Activated naive CD8-positive, alpha-beta T cell treated with anti-CD3 and anti-CD28 coated beads, Interleukin-2, amount 50 U/mL, for 16 hours (primary cell): ENCODE measurements around the gene ABI2.
"Not testable (repeated sequence)": the region's sequence is repeated elsewhere in the genome, so short reads cannot be mapped to it uniquely, and the experiment has no call there.

Source experiments
- DNase-seq: peaks from one replicate; pipeline ENCODE4 v3.0.0-alpha.2; 2020; ENCODE audit warnings: low read depth, low spot score

ABI2 gene

DNA sequence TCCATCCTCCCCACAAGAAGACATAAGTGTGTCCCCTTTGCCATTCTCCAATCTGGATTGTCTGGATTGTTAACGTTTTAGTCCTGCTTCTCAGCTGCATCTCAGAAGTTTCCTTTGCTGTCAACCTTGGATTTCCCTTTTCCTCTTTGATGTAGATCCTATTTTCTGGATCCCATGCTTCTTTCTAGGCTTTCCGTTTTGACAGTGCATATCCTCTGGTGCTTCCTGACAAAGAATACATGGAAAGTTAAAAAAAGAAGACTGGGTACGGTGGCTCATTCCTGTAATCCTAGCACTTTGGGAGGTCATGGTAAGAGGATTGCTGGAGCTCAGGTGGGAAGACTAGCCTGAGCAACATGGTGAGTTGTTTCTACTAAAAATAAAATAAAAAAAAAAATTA, 26.8 kb downstream of the ABI2 start:
- no peak for DNase-seq

GRCh38 chr2:203359450-203359849, 31.3 kb downstream of the ABI2 start:
- DNase-seq: no peak

GRCh38 chr2:203360833-203361430, 32.7 kb downstream of the ABI2 start:
- DNase-seq: no peak

DNA sequence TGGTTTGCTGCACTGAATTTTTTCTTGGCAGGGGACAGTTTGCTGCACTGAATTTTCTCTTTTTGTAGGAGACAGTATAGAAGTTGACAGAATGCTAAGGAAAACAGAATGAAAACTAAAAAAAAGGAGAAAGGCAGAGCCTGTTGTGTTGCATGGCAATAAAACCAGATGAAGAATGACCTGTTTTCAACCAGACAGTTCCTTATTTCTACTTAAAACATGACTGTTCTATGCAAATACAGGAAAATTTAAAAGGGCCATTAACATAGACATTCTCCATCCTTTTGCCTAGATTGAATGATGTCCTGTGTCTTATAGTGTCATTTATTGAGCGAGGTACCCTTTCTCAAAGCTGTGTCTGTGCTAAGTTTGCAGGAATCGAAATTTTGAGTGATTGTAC, 33.3 kb downstream of the ABI2 start:
- no peak for DNase-seq

DNA sequence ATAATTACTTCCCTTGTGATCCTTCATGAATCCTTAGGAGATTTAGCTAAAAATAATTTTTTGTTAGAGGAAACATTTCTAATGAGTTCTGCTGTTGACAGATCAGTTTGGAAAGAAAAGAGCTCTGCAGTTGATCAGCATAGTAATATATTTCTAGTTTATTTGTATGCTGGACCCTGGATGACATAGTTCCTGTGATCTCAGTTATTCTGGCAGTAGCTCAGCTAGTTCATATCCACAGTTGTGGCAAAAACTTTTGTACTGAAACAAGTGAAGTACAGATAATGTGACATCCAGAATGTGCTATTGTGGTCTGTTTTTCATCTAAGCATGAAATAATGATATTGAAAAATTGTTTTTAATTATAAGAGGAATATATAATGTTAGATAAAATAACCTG, 33.7 kb downstream of the ABI2 start:
- no peak for DNase-seq

DNA sequence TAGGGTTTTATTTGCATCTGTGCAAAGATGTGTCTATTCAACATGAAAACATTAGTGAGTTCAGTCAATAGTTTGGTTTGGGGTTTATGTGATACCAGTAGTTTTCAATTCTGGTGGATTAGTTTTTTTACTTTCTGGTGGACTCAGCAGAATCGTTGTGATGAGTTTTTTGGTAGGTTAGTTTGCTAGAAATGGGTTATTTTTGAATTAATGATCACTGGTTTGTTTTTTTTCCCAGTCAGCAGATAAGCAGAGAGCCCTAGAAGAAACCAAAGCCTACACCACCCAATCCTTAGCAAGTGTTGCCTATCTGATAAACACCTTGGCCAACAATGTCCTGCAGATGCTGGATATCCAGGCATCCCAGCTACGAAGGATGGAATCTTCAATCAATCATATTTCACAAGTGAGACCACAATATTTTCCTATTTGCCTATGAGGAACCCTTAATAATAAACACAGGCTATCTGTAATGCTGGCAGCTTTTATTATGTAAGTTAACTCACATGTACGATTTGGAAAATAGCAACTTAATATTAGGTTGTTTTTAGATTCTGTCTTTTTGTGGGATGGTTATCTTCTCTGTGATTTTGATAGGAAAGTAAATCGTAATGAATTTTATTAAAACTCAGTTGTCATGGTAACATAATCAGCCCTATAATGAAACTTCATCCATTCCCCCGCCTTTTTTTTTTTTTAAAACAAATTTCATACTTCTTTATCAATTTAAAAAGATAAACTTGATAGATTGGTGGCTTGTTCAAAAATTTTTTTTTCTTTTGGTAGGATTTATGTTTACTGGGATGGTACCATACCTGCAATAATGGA, 38.7 kb downstream of the ABI2 start:
- no peak for DNase-seq

DNA sequence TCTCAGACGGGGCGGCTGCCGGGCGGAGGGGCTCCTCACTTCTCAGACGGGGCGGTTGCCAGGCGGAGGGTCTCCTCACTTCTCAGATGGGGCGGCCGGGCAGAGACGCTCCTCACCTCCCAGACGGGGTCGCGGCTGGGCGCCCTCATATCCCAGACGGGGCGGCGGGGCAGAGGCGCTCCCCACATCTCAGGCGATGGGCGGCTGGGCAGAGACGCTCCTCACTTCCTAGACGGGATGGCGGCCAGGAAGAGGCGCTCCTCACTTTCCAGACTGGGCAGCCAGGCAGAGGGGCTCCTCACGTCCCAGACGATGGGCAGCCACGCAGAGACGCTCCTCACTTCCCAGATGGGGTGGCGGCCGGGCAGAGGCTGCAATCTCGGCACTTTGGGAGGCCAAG, 44.5 kb downstream of the ABI2 start:
- DNase-seq: not testable (repeated sequence)

DNA sequence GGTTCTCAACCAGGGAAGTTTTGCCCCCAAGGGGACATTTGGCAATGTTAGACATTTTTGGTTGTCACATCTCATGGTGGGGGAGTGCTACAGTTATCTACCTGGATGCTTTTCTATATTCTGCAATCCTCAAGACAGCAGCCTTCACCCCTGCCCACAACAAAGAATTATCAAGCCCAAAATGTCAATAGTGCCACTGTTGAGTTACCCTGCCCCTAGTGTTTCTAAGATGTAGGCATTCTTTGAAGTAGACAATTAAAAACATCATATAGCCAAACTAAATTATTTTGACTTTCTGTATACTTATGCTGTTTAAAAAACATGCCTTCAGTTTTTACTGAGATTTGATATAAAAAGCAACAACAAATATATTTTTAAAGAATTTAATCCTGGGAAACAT, 48.0 kb downstream of the ABI2 start:
- DNase-seq: no peak

GRCh38 chr2:203379156-203379555, 51.0 kb downstream of the ABI2 start:
- DNase-seq: no peak

DNA sequence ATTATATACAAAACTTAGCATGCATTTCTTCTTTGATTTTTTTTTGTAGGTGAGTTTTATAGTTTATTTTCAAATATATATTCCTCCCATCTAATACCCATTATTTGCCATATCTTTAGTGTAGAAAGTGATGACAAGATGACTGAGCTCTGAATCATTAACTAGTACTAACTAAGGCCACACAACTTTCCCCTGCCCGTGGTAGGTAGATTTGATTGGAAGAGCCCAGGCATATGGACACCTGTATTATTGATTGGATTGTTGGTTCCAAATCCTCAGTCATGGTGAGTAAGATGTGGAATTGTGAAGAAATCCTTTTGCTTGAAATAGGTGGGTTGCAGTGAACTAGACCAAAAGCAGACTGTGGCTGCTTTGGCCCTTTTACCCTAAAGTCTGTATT, 54.8 kb downstream of the ABI2 start:
- no peak for DNase-seq

GRCh38 chr2:203388153-203388552, 60.0 kb downstream of the ABI2 start:
- DNase-seq: not testable (repeated sequence)

- DNase-seq: no peak
Observed at GRCh38 chr2:203394519-203395227, 66.5 kb downstream of the ABI2 start.

- no peak for DNase-seq
Observed at GRCh38 chr2:203395858-203396257, 67.7 kb downstream of the ABI2 start.

DNA sequence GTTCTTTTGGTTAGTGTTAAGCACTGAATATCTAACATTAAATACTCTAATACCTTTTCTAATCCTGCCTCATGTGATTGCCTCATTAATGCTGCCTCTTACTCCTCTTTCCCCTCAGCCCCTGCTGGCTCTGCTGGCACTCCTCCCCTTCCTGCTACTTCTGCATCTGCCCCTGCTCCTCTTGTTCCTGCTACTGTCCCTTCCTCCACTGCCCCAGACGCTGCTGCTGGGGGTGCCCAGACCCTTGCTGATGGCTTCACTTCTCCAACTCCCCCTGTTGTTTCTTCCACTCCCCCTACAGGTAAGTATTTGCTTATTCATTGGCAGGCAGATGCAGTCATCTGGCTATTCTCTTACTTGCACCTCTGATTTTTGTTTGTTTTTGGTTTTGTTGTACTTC, 68.5 kb downstream of the ABI2 start:
- no peak for DNase-seq

DNA sequence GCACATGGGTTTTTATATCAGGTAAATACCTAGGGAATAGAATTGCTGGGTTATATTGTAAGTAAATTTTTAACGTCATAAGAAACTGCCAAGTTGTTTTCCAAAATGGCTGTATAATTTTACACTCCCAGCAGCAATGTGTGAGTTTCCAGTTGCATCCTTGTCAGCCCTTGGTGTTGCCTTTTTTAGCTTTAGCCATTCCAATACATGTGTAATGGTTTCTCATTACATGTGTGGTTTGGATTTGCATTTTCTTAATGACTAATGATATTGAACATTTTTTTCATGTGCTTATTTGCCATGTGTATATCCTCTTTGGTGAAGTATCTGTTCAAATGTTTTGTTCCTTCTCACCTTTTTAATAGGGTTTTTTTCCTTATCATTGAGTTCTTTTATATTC, 70.8 kb downstream of the ABI2 start:
- no peak for DNase-seq

DNA sequence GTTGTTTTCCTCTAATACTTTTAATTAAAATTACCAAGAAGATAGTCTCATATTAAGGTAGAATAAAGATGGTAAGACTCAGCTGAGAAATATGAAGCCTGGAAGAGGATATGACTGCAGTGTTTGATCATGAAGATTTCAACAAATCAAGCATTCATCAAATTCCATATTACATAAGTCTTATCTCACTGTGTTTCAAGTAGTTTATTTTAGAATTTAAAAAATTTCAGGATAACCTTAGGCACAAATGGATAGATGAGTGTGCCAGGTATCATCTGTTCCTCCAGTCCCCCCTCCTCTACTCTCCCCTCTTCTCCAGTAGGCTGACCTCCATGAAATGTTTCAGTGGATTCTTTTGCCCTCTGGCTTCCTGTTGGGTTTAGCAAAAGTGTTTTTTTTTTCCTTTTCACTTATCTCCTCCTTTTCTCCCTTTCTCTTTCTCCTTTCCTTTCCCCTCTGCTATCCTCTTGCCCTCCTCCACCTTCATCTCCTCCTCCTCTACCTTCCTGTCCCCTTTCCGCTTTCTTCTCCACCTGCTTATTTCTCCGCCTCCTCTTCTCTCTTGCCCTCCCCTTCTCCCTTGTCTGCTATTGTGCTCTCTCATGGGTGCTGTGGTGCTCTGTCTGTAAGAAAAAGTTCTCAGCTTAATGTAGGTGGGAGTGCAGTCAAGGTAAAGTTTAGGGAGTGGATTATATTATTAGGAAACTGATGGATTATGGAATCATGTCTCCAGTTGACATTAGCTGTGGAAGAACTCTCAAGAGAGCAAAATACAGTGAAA, 72.8 kb downstream of the ABI2 start:
- no peak for DNase-seq

DNA sequence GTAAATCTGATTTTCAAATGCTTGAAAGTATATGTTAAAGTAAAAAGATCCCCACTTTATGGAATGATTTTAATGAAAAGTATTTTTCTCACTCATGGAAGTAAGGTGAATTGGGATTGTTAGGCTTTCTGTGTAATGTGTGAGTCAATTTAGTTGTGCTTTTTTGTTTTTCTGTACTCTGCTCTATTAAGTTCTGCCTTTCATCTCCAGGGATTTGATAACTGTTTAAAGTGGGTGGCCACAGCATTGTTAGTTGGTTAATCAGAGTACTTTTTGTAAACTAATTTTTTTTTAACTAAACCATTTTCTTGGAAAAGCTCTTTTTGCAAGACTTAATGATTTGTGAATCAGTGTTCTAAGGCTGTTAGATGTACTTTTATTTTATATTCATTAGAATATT, 76.8 kb downstream of the ABI2 start:
- no peak for DNase-seq

DNA sequence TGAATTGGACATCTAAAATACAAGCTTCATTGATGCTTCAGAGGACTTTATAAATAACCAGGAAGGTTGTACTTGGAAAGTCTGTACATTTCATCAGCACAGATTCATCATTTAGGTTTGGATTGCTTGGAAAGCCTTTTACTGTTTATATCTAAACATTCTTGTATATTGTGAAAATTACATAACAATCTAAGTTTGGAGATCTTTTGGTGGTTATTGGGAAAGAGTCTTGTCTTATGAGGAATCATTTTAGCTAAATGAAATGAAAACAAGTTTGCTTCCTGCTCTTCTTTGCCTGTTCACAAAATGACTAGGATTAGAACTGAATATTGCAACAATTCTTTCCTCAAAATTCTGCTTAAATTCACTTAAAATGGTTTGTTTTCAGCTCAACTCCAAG, 79.3 kb downstream of the ABI2 start:
- no peak for DNase-seq

GRCh38 chr2:203412546-203413331, 84.5 kb downstream of the ABI2 start:
- no peak for DNase-seq

DNA sequence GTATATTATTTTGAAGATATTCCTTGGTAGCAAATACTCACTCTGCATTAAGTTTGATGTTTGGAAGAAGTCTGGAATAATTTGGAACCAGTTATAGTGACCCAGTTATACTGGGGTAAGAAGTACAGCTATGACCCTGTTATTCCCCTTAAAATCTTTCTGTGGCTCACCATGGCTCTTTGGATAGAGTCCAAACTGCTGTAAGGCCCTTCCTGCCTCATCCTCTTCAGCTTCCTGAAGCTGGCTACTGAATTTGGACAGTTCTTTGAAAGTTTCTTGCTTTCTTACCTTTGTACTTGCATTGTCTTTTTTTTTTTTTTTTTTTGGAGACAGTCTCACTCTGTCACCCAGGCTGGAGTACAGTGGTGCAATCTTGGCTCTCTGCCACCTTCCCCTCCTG, 85.6 kb downstream of the ABI2 start:
- no peak for DNase-seq

GRCh38 chr2:203418271-203418670, 90.1 kb downstream of the ABI2 start:
- DNase-seq: no peak
